Neural crest cell (in vitro differentiated cells): ENCODE data around the gene FRMD3. TPM values are rescaled to one million over a fixed set of nuclear protein-coding genes. Genes with fewer than 3 reads are reported as not detected.

ENCODE experiments used
- DNase-seq: peaks from one replicate; pipeline ENCODE4 v3.0.0; 2021; ENCODE audit warnings: low read depth, mixed read lengths, low spot score
- H3K27ac Mint-ChIP-seq: one replicate; pipeline ENCODE4 v1.8.0; 2021; ENCODE audit warnings: mild to moderate bottlenecking, mixed read lengths; ENCODE audit not compliant: unreplicated experiment
- H3K27me3 Mint-ChIP-seq: 2 replicates; pipeline ENCODE4 v1.8.0; 2021; ENCODE audit warnings: low read depth, mild to moderate bottlenecking, mixed read lengths
- H3K36me3 Mint-ChIP-seq: 2 replicates; pipeline ENCODE4 v1.8.0; 2021; ENCODE audit warnings: low read depth, mild to moderate bottlenecking, mixed read lengths
- H3K4me1 Mint-ChIP-seq: 2 replicates; pipeline ENCODE4 v1.8.0; 2021; ENCODE audit warnings: mixed read lengths
- H3K4me3 Mint-ChIP-seq: one replicate; pipeline ENCODE4 v1.8.0; 2021; ENCODE audit warnings: mild to moderate bottlenecking, mixed read lengths
- H3K9me3 Mint-ChIP-seq: 2 replicates; pipeline ENCODE4 v1.8.0; 2021; ENCODE audit warnings: mixed read lengths
- total RNA-seq: library from RNA; stranded (reverse); gene quantifications from 2 replicates; pipeline ENCODE4 v1.2.1, GENCODE V29; 2021
- TF ChIP-seq, protein P1 (sequence below): fragments of 200-600 bp; sonication (generic); conservative IDR thresholded peaks from 2 replicates; pipeline ENCODE4 v1.5.0; 2021; ENCODE audit warnings: antibody characterized with exemption, mild to moderate bottlenecking

Gene FRMD3
- total RNA-seq, 1 donor from 2014 or later = 2.3 TPM

DNA sequence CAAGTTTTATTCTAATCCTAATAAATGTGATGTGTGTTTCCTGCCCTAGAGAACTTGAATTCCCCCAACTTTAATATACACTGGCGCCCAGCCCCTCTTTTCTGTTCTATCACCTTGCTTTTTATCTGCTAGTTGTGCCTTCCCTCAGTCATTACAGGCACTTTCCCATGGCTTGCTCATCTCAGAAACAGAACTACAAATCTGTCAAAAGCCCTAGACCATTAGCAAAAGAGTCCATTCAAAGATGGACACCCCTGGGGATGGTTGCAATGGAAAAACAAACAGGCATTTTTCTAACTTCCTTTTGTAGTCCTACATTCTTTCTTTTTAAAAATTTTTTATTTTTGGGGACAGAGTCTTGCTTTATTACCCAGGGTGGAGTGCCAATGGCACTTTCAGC, 48.2 kb downstream of the FRMD3 start:
- Mint-ChIP-seq H3K4me3 (no peak overlapping the region), H3K27me3 (no peaks in the 10 kb centered on the region), H3K4me1 (no peaks in the 10 kb centered on the region), H3K27ac (no peak overlapping the region), H3K36me3 (no peaks in the 10 kb centered on the region), H3K9me3 (no peaks in the 10 kb centered on the region)
- DNase-seq = no peak
- TF ChIP-seq, protein P1, sequence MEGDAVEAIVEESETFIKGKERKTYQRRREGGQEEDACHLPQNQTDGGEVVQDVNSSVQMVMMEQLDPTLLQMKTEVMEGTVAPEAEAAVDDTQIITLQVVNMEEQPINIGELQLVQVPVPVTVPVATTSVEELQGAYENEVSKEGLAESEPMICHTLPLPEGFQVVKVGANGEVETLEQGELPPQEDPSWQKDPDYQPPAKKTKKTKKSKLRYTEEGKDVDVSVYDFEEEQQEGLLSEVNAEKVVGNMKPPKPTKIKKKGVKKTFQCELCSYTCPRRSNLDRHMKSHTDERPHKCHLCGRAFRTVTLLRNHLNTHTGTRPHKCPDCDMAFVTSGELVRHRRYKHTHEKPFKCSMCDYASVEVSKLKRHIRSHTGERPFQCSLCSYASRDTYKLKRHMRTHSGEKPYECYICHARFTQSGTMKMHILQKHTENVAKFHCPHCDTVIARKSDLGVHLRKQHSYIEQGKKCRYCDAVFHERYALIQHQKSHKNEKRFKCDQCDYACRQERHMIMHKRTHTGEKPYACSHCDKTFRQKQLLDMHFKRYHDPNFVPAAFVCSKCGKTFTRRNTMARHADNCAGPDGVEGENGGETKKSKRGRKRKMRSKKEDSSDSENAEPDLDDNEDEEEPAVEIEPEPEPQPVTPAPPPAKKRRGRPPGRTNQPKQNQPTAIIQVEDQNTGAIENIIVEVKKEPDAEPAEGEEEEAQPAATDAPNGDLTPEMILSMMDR = no peak

DNA sequence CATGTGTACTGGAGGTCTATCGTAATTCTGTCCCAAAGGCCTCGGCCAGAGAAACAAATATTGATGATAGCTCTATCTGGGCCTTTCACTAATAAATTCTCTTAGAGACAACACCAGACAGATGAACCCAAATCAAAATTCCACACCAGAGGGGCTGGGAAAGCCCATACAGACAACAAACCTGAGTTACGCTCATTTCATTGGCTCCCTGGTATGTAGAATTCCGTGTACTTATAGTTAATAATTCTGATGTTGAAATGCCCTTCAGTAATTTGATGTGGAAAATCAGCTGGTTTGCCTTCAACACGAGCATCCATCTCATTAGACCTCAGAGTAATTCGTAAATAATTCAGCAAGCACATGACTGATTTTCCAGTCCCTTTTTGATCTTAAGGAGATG, 53.2 kb downstream of the FRMD3 start:
- TF ChIP-seq, protein P1 = no peak
- Mint-ChIP-seq H3K9me3 (no peaks in the 10 kb centered on the region), H3K27me3 (no peaks in the 10 kb centered on the region), H3K4me1 (no peaks in the 10 kb centered on the region), H3K27ac (no peak overlapping the region), H3K36me3 (no peaks in the 10 kb centered on the region), H3K4me3 (no peak overlapping the region)
- DNase-seq = no peak

DNA sequence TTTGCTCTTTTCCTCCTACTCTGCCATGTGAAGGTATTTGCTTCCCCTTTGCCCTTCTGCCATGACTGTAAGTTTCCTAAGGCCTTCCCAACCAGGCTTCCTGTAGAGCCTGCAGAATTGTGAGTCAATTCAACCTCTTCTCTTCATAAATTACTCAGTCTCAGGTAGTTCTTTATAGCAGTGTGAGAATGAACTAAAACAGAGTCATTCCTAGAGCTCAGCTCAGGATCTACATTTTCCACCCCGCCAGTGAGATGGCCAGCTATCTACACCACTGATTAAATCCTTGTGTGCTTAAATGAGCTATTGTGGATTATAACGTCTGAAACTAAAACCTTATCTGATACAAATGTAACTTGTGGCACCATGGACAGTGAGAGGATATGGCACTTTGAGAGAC, 55.0 kb downstream of the FRMD3 start:
- no peak for DNase-seq
- Mint-ChIP-seq H3K4me1 (no peaks in the 10 kb centered on the region), H3K9me3 (no peaks in the 10 kb centered on the region), H3K27ac (no peak overlapping the region), H3K27me3 (no peaks in the 10 kb centered on the region), H3K36me3 (no peaks in the 10 kb centered on the region), H3K4me3 (no peak overlapping the region)
- TF ChIP-seq, protein P1 = no peak

DNA sequence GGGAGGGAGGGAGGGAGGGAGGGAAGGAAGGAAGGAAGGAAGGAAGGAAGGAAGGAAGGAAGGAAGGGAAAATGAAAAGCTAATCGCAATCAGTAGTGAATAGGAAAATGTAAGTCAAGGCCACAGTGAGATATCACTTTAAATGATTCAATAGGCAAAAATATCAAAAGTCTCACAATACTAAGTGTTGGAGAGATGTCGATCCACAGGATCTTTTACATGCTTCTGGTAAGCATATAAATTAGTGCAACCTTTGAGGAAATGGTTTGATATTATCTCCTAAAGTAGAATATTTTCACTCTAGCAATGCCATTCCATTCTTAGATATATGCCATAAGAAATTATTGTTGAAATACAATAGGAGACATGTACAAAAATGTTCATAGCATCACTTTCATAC, 58.4 kb downstream of the FRMD3 start:
- Mint-ChIP-seq H3K9me3 (peaks cover 10% of the 10 kb centered on the region), H3K36me3 (no peaks in the 10 kb centered on the region), H3K27me3 (no peaks in the 10 kb centered on the region), H3K27ac (no peak overlapping the region), H3K4me3 (no peak overlapping the region), H3K4me1 (peaks cover 6% of the 10 kb centered on the region)
- TF ChIP-seq, protein P1 = no peak
- no peak for DNase-seq

DNA sequence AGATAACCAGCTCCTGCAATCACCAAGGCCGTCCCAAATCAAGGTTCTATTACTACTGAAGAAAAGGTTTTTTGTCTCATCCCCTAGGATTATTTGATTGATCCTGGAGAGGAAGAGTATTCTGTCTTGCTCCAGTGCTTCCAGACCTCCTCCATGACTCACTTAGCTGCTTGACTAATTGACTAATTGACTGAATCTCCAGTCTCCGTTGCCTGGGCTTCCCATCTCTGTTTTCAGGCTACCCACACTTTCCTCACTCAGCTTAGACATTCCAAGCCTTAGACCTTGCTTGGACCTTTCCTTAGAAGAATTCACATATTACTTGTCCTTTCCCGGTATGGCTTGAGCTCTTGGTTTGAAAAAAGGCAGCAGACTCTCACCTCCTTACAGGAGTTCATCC, 60.6 kb downstream of the FRMD3 start:
- Mint-ChIP-seq H3K36me3 (no peaks in the 10 kb centered on the region), H3K4me3 (no peak overlapping the region), H3K27me3 (no peaks in the 10 kb centered on the region), H3K4me1 (peaks cover 6% of the 10 kb centered on the region), H3K27ac (no peak overlapping the region), H3K9me3 (peaks cover 10% of the 10 kb centered on the region)
- TF ChIP-seq, protein P1 = no peak
- no peak for DNase-seq

DNA sequence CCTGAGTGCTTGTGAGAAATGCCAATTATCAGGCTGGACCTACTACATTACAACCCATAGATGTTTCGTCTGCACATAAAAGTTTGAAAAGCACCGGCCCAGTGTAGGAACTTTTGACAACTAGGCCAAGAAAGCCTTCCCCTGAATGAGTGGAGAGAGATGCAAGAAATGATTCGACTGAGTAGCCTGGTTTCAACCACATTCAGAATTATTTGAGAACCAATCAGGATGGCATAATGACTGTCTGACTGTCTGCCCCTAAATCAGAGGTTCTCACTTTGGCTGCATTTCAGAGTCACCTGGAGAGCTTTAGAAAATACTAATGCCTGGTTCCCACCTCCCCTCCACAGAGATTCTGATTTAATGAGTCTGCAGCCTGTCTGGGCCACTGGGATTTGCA, 61.1 kb downstream of the FRMD3 start:
- H3K4me3 Mint-ChIP-seq = no peak overlapping the region
- H3K36me3 Mint-ChIP-seq = no peaks in the 10 kb centered on the region
- no peak for DNase-seq
- TF ChIP-seq, protein P1 = no peak
- peaks cover 10% of the 10 kb centered on the region for H3K9me3 Mint-ChIP-seq
- H3K4me1 Mint-ChIP-seq = peaks cover 6% of the 10 kb centered on the region
- no peak overlapping the region for H3K27ac Mint-ChIP-seq
- no peaks in the 10 kb centered on the region for H3K27me3 Mint-ChIP-seq
